PC-3 (cell line): Measurements from ENCODE around the gene DIP2C.

Source experiments
- EZH2 ChIP-seq: fragments of 300-600 bp; sonication (generic); IDR thresholded peaks from one replicate; pipeline ENCODE4 v1.6.1; 2017; ENCODE audit warnings: antibody characterized with exemption, mild to moderate bottlenecking, low read length; ENCODE audit not compliant: unreplicated experiment
- EZH2phosphoT487 ChIP-seq: fragments of 300-600 bp; sonication (generic); IDR thresholded peaks from 2 replicates; pipeline ENCODE4 v1.6.1; 2018; ENCODE audit warnings: mild to moderate bottlenecking, antibody characterized with exemption, low read length, borderline replicate concordance
- TF ChIP-seq, protein P1 (sequence below): fragments of 300-600 bp; sonication (generic); conservative IDR thresholded peaks from 2 replicates; pipeline ENCODE4 v1.5.1; 2017; ENCODE audit warnings: antibody characterized with exemption, low read depth, mild to moderate bottlenecking, low read length

DNA sequence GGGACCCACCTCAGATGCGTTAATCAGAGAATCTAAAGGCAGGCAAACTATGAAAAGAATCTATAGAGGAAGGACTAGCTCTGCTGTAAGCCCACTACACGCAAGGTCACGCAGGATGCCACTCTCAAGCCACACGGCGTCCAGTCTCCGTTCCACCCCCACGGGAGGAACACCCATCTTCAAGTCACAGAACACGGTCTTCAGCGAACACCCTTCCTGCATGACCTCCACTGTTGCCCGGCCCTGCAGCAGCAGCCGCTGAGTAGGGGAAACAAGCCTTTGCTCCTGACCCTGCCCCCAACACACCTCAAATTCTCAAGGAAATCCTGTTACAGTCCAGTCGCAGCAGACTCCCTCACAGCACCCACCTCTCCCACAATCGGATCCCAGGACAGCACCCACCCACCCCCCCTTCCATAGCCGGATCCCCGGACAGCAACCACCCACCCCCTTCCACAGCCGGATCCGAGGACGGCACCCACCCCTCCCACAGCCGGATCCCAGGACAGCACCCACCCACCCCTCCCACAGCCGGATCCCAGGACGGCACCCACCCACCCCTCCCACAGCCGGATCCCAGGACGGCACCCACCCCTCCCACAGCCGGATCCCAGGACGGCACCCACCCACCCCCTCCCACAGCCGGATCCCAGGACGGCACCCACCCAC is 133.7 kb downstream of the DIP2C start:
- TF ChIP-seq, protein P1, sequence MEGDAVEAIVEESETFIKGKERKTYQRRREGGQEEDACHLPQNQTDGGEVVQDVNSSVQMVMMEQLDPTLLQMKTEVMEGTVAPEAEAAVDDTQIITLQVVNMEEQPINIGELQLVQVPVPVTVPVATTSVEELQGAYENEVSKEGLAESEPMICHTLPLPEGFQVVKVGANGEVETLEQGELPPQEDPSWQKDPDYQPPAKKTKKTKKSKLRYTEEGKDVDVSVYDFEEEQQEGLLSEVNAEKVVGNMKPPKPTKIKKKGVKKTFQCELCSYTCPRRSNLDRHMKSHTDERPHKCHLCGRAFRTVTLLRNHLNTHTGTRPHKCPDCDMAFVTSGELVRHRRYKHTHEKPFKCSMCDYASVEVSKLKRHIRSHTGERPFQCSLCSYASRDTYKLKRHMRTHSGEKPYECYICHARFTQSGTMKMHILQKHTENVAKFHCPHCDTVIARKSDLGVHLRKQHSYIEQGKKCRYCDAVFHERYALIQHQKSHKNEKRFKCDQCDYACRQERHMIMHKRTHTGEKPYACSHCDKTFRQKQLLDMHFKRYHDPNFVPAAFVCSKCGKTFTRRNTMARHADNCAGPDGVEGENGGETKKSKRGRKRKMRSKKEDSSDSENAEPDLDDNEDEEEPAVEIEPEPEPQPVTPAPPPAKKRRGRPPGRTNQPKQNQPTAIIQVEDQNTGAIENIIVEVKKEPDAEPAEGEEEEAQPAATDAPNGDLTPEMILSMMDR: no peak
- TF ChIP-seq EZH2: no peak
- TF ChIP-seq EZH2phosphoT487: no peak
